Activated effector memory CD4-positive, alpha-beta T cell treated with Interleukin-2 at 50 U/mL for 16 hours (primary cell): Measurements from ENCODE around the gene OLFM4.
"Not testable (repeated sequence)": the region's sequence is repeated elsewhere in the genome, so short reads cannot be mapped to it uniquely, and the experiment has no call there.

Experiments
- DNase-seq: peaks from one replicate; pipeline ENCODE4 v3.0.0-alpha.2; 2020

The OLFM4 gene, protein sequence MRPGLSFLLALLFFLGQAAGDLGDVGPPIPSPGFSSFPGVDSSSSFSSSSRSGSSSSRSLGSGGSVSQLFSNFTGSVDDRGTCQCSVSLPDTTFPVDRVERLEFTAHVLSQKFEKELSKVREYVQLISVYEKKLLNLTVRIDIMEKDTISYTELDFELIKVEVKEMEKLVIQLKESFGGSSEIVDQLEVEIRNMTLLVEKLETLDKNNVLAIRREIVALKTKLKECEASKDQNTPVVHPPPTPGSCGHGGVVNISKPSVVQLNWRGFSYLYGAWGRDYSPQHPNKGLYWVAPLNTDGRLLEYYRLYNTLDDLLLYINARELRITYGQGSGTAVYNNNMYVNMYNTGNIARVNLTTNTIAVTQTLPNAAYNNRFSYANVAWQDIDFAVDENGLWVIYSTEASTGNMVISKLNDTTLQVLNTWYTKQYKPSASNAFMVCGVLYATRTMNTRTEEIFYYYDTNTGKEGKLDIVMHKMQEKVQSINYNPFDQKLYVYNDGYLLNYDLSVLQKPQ

DNA sequence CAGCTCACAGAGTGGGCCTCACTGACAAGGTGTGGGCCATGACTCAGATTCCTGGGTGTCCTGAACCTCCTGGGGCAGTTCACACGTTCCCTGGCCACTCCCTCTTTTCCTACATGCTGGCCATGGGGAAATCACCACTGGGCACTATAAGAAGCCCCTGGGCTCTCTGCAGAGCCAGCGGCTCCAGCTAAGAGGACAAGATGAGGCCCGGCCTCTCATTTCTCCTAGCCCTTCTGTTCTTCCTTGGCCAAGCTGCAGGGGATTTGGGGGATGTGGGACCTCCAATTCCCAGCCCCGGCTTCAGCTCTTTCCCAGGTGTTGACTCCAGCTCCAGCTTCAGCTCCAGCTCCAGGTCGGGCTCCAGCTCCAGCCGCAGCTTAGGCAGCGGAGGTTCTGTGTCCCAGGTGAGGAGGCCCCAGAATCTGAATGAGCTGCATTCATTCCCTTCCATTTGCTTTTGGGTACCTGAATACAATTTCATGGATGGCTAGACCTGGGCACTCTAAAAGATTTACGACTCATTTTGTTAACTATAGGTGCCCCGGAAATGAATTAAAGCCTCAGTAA, at the start of gene OLFM4:
OLFM4 (plus strand) TSS at position 177 of the 567 bp plus-strand sequence; CDS start at position 201, 24 bp downstream.
- no peak for DNase-seq

DNA sequence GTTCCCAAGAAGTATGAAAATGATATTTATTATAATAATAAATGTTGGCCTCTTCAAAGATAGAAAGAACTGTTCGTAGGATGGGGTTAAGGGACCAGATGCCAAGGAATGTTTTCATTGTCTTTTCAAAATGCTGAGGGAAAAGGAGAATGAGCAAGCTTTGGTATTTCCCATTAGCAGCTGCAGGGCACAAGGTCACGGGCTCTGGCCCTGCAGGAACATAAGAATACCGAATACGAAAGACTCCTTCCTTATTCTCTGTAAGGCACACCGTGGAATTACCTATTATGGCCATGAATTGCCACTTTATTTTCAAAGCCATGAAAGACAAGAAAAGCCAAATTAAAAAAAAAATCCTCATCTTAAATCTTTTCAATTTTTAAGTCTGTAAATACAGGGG, 49.6 kb upstream of the OLFM4 start:
- DNase-seq, result no peak

DNA sequence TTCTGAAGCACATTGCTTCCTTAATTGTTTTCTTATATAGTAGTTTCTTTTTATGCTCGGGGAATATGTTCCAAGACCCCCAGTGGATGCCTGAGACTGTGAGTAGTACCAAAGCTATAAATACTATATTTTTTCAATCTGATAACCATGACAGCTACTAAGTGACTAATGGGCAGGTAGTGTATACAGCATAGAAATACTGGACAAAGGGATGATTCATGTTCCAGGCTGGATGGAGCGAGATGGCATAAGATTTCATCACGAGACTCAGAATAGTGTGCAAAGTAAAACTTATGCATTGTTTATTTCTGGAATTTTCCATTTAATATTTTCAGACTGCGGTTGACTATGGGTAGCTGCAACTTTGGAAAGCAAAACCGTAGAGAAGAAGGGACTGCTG, 47.9 kb upstream of the OLFM4 start:
- no peak for DNase-seq

DNA sequence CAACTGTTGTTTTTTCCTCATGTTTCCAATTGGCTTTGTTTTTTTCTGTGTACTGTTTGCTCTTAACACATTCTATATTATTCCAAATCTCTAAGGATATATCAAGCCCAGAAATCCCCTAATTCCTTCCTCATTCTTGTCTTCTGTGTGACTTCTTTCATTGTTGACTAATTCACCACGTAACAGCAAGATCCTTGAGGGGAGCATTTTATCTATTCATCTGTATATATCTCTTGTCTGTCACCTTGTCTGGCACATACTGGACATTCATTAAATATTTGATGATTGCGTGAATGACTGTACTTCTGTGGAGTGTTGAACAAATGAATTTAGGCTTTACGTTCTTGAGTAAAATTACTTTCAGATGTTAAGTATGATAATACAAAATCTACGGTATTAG, 44.8 kb upstream of the OLFM4 start:
- no peak for DNase-seq

DNA sequence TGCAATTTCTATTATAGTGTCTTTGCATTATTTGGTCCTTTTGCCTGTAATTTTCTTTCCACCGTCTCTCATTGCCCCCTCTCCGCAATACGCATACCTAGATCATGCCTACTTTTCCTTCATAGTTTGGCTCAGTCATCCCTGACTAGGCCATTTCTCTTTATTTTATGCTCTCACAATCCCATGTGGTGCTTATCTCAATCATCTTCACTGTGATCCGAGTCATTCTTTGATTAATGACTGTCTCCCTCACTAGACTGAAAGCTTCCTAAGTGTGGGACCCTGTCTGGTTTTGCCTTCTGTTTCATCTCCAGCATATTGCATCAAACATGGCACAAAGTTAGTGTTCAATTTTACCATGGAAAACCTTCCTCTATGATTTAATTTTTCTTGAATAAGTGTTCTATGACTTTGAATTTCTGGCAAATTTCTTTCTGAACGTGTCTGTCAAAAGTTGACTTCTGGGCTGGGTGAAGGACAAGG, 43.7 kb upstream of the OLFM4 start:
- no peak for DNase-seq

DNA sequence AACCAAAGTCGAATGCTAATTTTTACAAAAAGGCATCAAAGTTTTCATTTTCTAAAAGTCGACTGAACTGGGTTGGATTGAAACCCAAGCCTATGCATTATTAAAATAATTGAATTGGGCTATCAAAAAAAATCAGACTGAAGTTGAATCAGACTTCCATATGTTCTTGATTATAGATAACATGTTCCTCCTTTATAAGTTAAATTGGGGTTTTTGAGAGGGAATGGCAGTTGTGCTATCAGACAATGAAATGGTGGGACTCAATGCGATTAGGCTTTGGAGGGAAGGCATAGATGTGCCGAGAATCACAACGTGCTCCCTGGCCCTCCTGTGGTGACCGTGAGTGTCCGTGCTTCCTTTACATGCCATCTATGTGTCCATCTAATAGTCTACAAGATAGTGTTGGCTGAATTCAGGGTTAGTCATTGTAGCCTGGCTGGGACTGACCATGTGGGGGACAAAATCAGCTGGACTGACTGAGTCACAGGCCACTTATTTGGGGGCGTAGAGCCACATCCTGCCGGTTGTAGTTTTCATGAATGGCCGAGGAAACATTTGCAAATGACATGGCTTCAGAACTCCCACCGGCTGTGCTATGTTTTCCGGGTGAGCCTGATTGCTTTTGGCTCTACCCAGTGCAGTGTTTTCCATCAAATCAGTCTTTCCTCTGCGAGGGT, 37.1 kb upstream of the OLFM4 start:
- no peak for DNase-seq

DNA sequence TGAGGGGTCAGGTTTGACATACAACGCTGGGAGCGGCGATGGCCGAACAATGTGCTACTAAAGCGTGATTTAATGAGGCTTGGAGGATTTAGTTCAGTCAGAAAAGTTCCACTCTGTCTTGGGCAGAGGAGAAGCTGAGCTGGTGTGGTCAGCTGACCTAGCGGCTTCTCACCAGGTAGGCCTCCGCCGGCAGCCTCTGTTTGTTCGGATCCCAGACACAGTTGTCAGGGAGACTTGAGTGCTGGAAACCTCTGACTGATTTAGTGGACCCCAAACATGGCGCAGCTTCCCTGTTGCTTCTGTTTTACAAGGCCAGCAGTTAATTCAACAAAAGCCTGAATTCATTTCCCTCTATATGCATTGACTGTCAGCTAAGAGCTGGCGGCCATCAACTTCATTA, 36.5 kb upstream of the OLFM4 start:
- no peak for DNase-seq

DNA sequence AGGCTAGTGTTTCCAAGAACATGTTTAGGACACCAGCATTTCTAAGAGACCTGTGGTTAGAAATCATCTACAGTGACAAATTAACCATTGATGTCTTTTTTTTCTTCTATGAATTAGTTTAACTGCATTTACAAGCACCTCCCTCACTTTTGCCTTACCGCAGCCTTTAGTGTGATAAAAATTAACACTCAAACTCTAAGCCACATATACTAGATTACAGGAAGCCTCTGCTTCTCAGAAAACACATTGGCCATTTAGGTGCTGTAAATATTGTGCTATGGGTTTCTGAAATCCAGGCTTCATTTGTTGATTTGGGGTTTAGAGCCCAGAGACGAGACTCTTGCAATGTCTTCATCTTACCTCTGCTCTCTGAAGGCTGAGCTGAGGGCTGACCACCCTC, 34.6 kb upstream of the OLFM4 start:
- no peak for DNase-seq

DNA sequence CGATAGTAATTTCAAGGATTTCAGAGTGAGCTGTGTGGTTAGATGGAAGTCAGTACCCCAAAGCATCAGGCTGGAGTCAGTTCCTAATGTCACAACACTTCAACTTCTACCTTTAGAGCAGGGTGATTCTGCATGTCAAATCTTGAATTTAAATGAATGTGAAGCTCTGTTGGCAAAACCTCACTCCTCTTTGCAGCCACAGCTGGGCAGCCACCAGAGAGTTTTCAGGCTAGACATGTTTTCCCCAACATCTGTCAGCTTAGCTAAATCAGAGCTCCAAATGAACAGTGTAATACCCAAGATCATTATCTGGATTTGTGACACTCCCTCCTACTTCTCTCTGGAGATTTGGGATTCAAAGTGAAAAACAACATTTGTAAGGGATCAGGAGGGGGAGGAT, 33.7 kb upstream of the OLFM4 start:
- DNase-seq, result no peak

DNA sequence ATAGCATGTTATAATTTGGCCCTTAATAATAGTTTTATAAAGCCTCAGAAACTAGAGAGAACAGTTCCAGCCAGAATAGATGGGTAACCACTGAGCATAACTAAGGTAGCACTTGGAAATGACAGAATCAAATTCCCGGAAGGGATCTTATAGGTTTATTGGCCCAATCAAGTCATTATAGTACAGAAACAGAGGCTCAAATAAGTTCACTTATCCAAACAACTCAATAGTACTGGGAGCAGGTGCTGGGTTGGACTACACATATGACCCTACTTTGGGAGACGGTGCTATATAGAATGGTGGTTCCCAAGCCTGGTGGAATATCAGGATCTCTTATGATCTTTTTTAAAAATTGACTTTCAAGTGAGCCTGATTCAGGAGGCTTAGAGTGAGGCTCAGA, 32.7 kb upstream of the OLFM4 start:
- no peak for DNase-seq

DNA sequence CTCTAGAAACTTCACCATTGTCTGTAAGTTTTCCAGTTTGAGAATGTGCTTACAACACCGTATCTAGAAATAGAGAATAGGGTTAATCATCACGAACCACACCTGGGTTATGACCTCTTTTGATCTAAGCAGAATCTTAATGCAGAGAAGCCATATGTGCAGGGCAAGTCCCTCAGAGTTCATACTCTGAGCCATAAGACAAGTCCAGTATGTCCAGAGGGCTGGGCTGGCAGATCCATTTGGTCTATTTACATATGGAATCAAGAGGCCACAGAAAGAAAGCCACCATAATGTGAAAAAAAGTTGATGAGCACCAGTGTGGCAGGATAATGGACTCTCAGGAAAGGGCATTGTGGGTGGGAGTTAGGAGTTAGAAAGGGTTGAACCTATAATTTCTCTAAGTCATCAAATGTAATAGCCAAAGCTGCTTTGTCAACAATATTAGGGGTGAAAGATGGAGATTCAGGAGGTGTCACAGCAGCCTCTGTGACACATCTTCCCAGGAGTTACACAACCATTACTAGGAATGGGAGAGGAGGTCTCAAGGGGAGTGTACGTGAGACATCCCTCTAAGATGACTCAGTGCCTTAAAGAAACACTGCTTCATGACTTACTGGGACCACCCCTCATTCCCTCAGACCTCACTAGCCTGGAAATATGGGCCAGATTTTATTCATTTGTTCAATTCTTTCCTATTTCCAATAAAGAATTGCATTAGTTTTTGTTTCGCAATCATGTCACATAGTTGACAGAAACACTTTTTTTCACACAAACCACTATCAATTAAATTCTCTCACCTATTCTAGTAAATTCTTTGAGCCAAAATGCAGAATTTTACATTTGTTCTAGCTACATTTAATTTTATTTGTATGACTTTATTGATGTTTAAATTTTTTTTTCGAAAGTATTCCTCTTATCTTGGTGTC, 30.4 kb upstream of the OLFM4 start:
- DNase-seq, result no peak

DNA sequence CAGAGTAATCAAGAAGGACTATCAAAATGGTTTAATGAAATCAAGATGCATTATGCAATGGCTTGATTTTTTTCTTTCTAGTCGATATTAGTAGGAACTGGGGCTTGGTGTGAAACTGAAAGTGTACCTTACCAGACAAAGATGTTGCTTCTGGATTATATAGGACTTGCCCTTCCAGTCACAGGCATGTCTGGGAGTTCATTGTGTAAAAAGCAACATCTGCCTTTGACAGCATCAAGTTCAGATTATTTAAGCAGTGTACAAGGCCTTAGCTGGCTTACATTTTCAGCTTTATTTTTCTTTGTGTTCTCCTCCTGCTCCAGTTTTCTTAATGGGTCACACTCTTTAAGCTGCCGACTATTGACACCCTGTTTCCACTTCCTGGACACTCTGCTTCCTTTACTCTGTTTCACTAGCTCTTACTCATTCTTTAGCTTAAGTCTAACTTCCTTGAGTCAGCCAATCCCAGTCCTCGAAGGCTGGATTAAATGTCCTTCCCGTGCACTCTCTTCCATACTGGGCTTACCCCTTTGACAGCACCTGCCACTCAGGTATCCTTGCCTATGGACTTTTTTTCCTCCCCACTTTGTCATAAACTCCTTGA, 29.4 kb upstream of the OLFM4 start:
- DNase-seq, result no peak

DNA sequence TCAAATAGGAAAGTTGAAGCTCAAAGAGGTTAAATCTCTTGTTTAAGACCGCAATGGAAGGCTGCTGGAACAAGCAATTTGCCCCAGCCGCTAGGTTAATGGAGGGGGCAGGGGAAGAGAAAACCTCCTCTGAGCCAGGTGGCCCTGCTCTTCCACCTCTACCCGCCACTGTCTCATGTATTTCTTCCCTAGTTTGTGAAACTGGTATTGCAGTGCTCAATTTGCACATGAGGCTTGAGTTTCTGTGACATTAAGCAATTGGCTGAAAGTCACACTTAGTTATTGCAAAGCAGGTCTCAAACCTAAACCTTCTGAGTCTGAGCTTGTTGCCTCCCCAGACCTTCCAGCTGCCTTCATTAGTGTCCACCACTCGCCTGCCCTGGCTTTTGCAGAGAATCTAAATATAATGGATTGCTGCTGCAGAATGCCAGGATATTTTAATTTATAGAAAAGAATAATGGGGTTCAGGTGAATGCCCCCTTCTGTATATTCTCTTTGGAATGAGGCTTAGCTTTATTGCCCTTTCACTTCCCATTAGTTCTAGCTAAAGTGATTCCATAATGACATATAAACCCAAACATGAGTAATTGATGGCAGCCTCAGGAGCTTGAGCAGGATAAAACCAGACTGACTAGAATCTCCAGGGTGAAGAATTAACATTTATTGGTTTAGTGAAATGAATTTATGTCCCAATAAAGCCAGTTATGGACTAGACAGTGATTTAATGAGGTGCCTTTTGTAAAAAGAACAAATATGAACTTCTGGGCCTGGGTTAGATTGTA, 27.0 kb upstream of the OLFM4 start:
- DNase-seq, result no peak

DNA sequence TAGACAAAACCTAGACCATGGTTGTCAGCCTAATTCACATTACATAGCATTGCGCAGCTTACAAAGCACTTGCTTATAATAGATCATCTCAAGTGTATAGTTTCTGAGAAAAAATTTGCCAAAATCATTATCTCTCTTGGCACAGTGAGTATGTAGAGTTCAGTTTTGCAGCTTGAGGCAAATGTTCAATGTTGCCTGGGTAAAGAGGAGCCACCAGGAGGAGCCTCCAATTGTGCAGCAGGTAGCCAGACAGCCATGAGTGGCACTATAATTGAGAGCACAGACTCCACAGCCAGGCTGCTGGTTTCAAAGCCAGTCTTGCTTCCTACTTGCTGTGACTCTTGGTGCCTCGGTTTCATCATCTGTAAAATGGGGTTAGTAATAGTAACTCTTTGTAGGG, 24.0 kb upstream of the OLFM4 start:
- DNase-seq, result no peak

DNA sequence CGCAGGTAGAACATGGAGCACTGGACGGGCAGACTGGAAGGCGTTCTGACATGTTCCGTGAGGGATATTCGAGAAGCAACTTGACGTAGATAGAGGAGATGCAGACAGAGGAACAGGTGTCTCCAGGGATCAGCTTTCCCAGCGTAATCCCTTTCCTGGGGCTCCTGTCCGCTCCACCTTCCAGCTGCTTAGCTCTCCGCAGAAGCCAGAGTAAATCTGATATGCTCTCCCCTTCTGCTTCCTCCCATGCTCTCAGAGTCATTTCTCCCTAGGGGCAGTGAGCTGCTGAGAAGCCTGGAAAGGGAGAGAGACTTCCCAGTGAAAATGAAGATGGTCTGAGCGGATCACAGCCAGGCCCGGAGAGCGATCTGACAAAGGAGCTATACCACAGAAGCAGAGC, 23.0 kb upstream of the OLFM4 start:
- no peak for DNase-seq

DNA sequence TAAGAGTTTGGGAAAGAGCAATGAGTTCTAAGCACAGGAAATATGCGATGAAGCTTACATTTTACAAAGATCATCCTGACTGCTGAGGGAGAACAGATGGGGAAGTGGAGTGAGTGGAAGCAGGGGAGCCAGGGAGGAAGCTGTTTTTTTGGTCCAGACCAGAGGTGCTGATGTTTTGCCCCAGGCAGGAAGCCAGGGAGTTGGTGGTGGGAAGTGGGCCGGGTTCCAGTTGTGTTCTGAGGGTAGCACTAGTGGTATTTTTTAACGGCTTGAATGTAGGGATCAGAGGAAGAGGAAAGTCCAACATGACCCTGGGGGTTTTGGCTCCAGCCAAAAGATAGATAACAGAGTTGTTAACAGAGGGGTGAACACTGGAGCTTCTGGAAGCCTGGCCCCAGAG, 20.7 kb upstream of the OLFM4 start:
- DNase-seq, result no peak

DNA sequence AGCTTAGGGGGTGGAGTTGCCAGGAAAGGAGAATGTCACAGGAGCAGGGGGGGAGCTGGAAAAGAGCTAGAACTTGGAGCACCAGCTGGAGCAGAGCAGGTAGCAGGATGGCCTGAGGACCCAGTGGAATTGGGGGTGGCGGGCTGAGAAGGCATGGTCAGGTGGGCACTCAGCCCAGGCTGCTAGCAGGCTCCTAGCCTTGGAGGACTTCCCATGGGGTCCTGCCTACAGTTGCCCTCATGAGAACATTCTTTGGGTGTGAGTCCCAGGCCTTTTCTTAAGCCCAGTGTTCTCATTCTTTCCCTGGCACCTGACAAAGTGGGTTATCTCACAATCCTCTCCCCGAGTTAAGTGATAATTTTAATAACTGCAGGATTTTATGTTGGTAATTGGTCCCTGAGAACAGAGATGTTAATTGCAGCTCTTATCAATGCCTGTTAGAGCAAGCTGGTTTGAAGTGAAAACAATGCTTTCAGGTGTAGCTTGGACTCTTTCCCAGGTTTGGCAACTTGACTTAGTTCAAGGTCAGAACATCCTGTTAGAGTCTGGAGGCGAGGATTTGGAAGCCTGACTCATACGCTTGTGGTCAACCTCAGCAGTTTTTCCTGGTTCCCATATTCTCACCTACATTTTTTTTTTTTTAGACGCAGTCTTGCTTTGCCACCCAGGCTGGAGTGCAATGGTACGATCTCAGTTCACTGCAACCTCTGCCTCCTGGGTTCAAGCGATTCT, 18.1 kb upstream of the OLFM4 start:
- no peak for DNase-seq

DNA sequence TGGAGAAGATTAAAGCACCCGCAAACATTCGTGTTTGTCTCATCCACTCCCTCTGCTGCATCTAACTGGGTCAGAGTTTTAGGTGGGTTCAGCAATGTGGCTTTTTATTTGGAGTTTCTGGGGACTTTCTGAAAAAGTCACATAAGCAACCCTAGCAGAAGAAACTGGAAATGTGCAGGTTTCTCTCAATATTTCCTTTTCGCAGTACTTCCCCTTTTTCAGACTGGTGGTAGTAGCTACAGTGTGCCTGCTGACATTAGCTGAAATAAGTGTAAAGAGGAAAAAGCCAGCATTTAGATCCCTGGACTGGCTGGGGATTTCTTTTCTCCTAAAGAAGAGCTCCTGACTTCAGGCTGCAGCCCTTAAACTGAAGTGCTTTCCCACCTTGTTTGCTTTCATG, 15.9 kb upstream of the OLFM4 start:
- no peak for DNase-seq

DNA sequence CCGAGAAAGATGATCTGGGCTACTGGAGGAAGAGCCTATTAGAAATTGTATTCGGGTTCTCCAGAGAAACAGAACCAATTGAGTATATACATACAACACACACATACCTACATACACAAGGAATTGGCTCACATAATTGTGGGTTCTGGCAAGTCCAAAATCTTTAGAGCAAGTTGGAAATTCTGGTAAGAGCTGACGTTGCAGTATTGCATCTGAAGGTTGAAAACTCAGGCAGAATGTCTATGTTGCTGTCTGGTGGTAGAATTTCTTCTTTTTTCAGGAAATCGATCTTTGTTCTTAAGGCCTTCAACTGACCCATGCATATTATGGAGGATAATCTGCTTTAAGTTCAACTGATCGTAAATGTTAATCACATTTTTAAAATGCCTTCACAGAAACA, 15.5 kb upstream of the OLFM4 start:
- DNase-seq, result no peak

DNA sequence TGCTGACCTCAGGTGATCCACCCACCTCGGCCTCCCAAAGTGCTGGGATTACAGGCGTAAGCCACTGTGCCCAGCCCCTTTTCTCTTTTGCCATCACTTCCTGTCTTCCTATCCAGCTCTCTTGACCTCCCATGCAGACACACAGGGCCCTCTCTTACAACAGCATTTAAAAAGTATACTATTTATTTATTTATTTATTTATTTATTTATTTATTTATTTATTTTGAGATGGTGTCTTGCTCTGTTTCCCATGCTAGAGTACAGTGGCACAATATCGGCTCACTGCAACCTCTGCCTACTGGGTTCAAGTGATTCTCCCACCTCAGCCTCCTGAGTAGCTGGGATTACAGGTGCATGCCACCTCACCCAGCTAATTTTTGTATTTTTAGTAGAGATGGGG, 14.6 kb upstream of the OLFM4 start:
- not testable (repeated sequence) for DNase-seq
